Measurements from ENCODE around the gene PAPPA2. TPM values are rescaled to one million over a fixed set of nuclear protein-coding genes. Genes with fewer than 3 reads are reported as not detected.

PAPPA2 gene
- total and polyA plus RNA-seq, 2 of the 8 experiments (the other 6 are each of a cell fraction or from before 2014, with no cell fraction given), result 0.08 to 0.88 TPM

DNA sequence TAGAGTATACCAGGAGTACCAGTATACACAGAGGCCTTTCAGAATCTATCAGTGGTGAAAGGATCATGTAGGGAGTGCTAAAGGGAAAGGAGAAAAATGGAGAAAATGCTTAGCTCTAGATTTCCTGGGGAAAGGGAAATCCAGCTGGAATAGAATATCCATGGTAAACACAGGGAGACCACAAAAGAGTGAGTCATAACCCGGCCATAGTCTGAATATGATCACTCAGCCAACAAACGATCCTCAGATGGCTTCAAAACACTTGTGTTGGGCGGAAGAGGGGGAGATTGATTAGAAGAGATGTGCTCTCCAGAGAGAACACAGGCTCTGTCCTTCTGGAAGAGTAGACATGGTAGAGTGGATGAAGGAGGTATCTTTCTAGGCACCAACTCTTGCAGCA is 180.6 kb downstream of the PAPPA2 start:
- Histone ChIP-seq H2BK120ac (replicated peaks; ENCODE audit: low read depth, low read length) (no peak overlapping the region), H3K23me2 (ENCODE audit: low read depth, low read length) (no peaks in the 10 kb centered on the region; the same call in 1 of the 2 replicates), H2BK5ac (ENCODE audit: low read depth, low read length) (no peak overlapping the region), H3K23ac (ENCODE audit: insufficient read length) (no peak overlapping the region), H3K9me3 (ENCODE audit: insufficient read depth in 2 of 2, low read depth in 1 of 2, low read length in 1 of 2) (no peaks in the 10 kb centered on the region), H4K20me1 (replicated peaks in 1 of 2; ENCODE audit: control insufficient read depth in 1 of 2, insufficient read depth in 2 of 2, low read length in 2 of 2) (no peaks in the 10 kb centered on the region), H2BK20ac (ENCODE audit: low read length) (no peak overlapping the region), H3K56ac (replicated peaks; ENCODE audit: insufficient read length, low read depth, low read length) (no peak overlapping the region), H2BK12ac (ENCODE audit: low read depth, low read length) (no peak overlapping the region), H2BK15ac (ENCODE audit: low read length) (no peak overlapping the region), H3K27ac (ENCODE audit: low read depth, low read length) (no peak overlapping the region), H3K4ac (replicated peaks; ENCODE audit: insufficient read length, low read depth, low read length) (no peak overlapping the region), H3K18ac (ENCODE audit: extremely low read depth, low read length) (no peak overlapping the region), H3K14ac (ENCODE audit: insufficient read length) (no peak overlapping the region), H3K79me2 (ENCODE audit: control insufficient read depth in 1 of 2, insufficient read depth in 2 of 2, low read length in 2 of 2) (no peaks in the 10 kb centered on the region), H3K79me1 (ENCODE audit: low read depth, low read length) (no peaks in the 10 kb centered on the region), H3K27me3 (replicated peaks in 1 of 4; ENCODE audit: control insufficient read depth in 3 of 4, extremely low read depth in 1 of 4, insufficient read depth in 3 of 4, low read length in 3 of 4) (no peaks in the 10 kb centered on the region), H3K9ac (replicated peaks in 1 of 4; ENCODE audit: extremely low read depth in 1 of 4, low read depth in 3 of 4, low read length in 3 of 4) (no peak overlapping the region), H4K5ac (ENCODE audit: insufficient read length, low read depth, low read length) (no peak overlapping the region), H4K91ac (replicated peaks; ENCODE audit: insufficient read length, low read length) (no peak overlapping the region), H3K4me3 (ENCODE audit: extremely low read depth in 1 of 4, insufficient read depth in 2 of 4, low read depth in 3 of 4, low read length in 4 of 4) (no peak overlapping the region), H2AK5ac (ENCODE audit: low read depth, low read length) (no peak overlapping the region), H3K4me1 (replicated peaks in 1 of 4; ENCODE audit: control insufficient read depth in 3 of 4, insufficient read depth in 4 of 4, low read length in 3 of 4) (peaks cover 0 to 3% (median 0%) of the 10 kb centered on the region in 4 experiments; a peak in 2 of 7 replicates), H3K4me2 (ENCODE audit: insufficient read depth in 1 of 2, low read depth in 2 of 2, low read length in 2 of 2) (no peak overlapping the region), H2AFZ (ENCODE audit: low read length) (no peak overlapping the region), H4K8ac (ENCODE audit: extremely low read depth, insufficient read depth, low read length) (no peak overlapping the region), H3K36me3 (ENCODE audit: control insufficient read depth in 2 of 4, insufficient read depth in 4 of 4, low read length in 3 of 4) (no peaks in the 10 kb centered on the region)
- 95% methylated on average over 3 of the region's 3 CpGs; no CpG with 5 or more reads in 1 of the 2 experiments for WGBS, 2 experiments (ENCODE audit: extremely low coverage in 1 of 2, insufficient coverage in 1 of 2, insufficient read length in 1 of 2, insufficient replicate concordance in 2 of 2, low coverage in 1 of 2, low lambda C conversion rate in 2 of 2, missing lambda C conversion rate in 1 of 2)
- FAIRE-seq (no peak), DNase-seq (ENCODE audit: low read depth in 1 of 2, low spot score in 2 of 2) (no peak)
- ChIA-PET CTCF (ENCODE audit: partially characterized antibody) (interaction anchor here (1.4 kb wide), 1 partner anchor 84 kb away, joined by 4 read pairs; no protein-coding TSS in a partner anchor), POLR2A (ENCODE audit: partially characterized antibody) (no interaction called here)
- TF ChIP-seq CBX8 (IDR thresholded peaks at IDR 0.05; ENCODE audit: borderline replicate concordance, low read depth, low read length), result no peak
- no peak for TF ChIP-seq SAP30 (IDR thresholded peaks at IDR 0.05; ENCODE audit: insufficient read depth, insufficient replicate concordance, low read length)
- TF ChIP-seq POLR2A (IDR thresholded peaks at IDR 0.05; ENCODE audit: control extremely low read depth in 1 of 2, low read depth in 2 of 2, low read length in 2 of 2), result no peak
- no peak for TF ChIP-seq KDM1A (IDR thresholded peaks at IDR 0.05; ENCODE audit: borderline replicate concordance, low read length)
- no peak for TF ChIP-seq BCL11A (IDR thresholded peaks at IDR 0.05; ENCODE audit: low read depth in 2 of 2, low read length in 2 of 2)
- TF ChIP-seq BACH1 (IDR thresholded peaks at IDR 0.05; ENCODE audit: low read length), result no peak
- no peak for TF ChIP-seq SUZ12 (IDR thresholded peaks at IDR 0.05; ENCODE audit: low read length)
- TF ChIP-seq, protein P1, sequence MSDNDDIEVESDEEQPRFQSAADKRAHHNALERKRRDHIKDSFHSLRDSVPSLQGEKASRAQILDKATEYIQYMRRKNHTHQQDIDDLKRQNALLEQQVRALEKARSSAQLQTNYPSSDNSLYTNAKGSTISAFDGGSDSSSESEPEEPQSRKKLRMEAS (IDR thresholded peaks at IDR 0.05), result no peak
- TF ChIP-seq, protein P2, sequence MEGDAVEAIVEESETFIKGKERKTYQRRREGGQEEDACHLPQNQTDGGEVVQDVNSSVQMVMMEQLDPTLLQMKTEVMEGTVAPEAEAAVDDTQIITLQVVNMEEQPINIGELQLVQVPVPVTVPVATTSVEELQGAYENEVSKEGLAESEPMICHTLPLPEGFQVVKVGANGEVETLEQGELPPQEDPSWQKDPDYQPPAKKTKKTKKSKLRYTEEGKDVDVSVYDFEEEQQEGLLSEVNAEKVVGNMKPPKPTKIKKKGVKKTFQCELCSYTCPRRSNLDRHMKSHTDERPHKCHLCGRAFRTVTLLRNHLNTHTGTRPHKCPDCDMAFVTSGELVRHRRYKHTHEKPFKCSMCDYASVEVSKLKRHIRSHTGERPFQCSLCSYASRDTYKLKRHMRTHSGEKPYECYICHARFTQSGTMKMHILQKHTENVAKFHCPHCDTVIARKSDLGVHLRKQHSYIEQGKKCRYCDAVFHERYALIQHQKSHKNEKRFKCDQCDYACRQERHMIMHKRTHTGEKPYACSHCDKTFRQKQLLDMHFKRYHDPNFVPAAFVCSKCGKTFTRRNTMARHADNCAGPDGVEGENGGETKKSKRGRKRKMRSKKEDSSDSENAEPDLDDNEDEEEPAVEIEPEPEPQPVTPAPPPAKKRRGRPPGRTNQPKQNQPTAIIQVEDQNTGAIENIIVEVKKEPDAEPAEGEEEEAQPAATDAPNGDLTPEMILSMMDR (IDR thresholded peaks at IDR 0.05; ENCODE audit: control extremely low read depth in 1 of 3, insufficient read depth in 1 of 3, low read depth in 1 of 3, low read length in 3 of 3), result no peak
